ENCODE results near the gene MDH1.

DNA sequence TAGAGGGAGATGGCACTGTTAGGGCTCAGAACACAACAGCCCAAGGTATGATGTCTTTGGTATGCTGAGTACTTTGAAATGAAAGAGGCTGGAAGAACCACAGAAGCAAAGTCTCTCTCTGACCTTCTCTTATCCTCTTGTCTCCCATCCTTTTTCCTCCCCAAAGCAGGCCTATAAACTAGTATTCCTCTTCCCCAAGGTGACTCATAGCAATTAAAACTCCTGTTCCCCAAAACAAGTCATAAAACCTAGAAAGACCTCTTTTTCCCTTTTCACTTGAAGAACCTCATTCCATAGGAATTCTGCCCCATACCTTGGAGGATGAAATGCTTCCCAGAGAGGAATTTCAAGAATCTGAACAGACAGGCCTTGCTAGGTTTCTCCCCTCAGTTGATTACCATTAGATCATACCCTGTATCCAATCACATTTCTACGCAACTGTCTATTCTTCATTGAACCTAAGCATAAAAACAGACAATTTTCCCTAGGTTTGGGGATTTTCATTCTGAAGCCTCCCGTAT, 25.7 kb downstream of the MDH1 start:
- no peak for TF ChIP-seq TAF1 (IDR thresholded peaks at IDR 0.05; ENCODE audit: control insufficient read depth, extremely low read depth, insufficient read depth, low read length, severe bottlenecking)
- no peak for TF ChIP-seq CBFB (CRISPR knock-in tag; IDR thresholded peaks at IDR 0.05)
- no peak for TF ChIP-seq TEAD2 (tag; IDR thresholded peaks at IDR 0.05)
- no peak for TF ChIP-seq CHD4 (IDR thresholded peaks at IDR 0.05; ENCODE audit: insufficient read depth, insufficient replicate concordance, low read depth, low read length, poor library complexity, severe bottlenecking)
- TF ChIP-seq TARDBP (IDR thresholded peaks at IDR 0.05) = no peak
- TF ChIP-seq ZNF174 (CRISPR knock-in tag; IDR thresholded peaks at IDR 0.05) = no peak
- TF ChIP-seq MIER1 (IDR thresholded peaks at IDR 0.05; ENCODE audit: low read depth) = no peak
- TF ChIP-seq ZNF512 (tag; IDR thresholded peaks at IDR 0.05) = no peak

Data from K562 (cell line).